A549 treated with Mapracorat at 1 μM for 4 hours (cell line): ENCODE measurements around the gene VAMP2. TPM values are rescaled to one million over a fixed set of nuclear protein-coding genes. Genes with fewer than 3 reads are reported as not detected.

Source experiments
- total RNA-seq: library from RNA; stranded (reverse); fragments of 200-300 nt; extraction: Qiagen RNA extraction; gene quantifications from 5 replicates; pipeline ENCODE4 v1.2.3, GENCODE V29; 2022

The VAMP2 gene
- total RNA-seq, result 26.5 to 31.9 TPM (median 31.1 TPM) in 5 replicates

GRCh38 chr17:8162233-8162996 is at the start of gene VAMP2:
Gene VAMP2 (minus strand): TSS chr17:8162948. CDS start chr17:8162879, 69 bp downstream.

GRCh38 chr17:8209907-8210760 is 47.4 kb upstream of the VAMP2 start, which contains the start of gene AURKB:
Gene AURKB (minus strand): TSS chr17:8210575. CDS start chr17:8210224, 351 bp downstream.

GRCh38 chr17:8189711-8190477 is 27.1 kb upstream of the VAMP2 start, which contains the start of gene BORCS6:
Gene BORCS6 (minus strand): TSS chr17:8190180. CDS start chr17:8190140, 40 bp downstream.

DNA sequence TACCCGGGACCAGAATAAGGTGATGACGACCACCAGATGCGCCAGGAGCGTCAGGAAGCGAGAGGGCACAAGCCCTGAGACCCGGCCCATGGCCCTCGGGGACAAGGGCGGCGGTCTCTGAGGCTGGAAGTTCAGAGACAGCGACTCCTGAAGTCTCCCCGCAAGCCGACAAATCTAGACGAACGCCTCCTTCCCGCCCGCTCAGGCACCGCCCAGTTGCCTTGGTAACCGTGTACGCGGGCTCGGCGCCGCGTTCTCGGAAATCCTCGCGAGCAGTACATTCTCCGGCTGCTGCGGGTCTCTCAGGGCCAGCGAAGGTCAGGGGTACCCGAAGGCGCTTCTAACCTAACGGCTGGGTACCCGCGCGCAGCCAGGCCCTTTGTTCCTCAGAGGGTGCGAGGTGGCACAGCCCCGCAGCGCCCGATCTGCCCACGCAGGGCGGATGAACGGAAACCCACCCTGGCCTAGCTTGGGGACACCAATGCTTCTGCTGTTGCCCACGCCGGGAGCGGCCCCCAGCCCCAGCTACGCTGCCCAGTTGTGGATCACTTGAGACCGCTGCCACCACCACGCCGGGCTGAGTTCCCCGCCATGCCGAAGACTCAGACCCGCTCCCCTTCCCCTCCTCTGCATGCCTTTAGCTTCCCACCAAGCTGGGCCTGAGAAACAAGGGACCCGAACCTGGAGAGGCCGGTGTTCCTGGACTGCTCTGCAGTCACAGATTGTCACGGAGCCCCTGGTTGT is 13.6 kb upstream of the VAMP2 start, which contains the start of gene TMEM107:
TMEM107 (minus strand) TSS at position 184 of the 744 bp plus-strand sequence; CDS start at position 90, 94 bp downstream.

GRCh38 chr17:8152112-8152775 is 10.5 kb downstream of the VAMP2 start, which contains the start of gene PER1:
Gene PER1 (minus strand): TSS chr17:8152404. CDS start chr17:8150706, 1,698 bp downstream.

DNA sequence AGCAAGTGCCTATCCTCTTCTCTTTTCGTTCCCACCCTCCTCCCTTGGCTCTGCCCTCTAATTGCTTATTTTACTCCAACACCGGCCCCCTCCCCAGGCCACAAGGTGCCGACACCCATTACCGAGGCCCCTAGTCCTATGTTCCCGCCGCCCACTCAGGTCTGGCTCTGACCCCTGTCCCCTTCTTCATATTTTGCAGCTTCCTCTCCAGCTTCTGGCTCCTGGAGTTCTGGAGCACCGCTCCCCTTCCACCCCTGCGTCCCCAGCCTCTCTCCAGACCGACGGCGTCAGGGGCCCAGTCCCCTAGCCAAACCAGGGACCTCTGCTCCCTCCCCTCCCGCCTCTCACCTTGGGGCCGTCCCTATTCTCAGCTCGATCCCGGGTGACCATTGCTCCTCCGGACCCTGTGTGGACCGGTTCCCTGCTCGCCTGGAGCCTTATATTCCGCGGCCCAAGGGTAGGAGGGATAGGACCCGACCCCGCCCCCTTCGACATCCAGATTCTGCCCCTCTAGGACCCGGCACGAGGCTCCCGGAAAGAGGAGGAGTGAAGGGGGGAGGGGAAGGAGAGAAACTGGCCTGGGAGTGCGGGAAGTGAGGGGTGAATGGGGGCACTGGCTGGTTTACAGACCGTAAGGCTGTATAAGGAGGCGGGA is 38.9 kb downstream of the VAMP2 start, which contains the start of gene HES7:
HES7 (minus strand) TSS at position 412 of the 655 bp plus-strand sequence; CDS start at position 390, 22 bp downstream.

DNA sequence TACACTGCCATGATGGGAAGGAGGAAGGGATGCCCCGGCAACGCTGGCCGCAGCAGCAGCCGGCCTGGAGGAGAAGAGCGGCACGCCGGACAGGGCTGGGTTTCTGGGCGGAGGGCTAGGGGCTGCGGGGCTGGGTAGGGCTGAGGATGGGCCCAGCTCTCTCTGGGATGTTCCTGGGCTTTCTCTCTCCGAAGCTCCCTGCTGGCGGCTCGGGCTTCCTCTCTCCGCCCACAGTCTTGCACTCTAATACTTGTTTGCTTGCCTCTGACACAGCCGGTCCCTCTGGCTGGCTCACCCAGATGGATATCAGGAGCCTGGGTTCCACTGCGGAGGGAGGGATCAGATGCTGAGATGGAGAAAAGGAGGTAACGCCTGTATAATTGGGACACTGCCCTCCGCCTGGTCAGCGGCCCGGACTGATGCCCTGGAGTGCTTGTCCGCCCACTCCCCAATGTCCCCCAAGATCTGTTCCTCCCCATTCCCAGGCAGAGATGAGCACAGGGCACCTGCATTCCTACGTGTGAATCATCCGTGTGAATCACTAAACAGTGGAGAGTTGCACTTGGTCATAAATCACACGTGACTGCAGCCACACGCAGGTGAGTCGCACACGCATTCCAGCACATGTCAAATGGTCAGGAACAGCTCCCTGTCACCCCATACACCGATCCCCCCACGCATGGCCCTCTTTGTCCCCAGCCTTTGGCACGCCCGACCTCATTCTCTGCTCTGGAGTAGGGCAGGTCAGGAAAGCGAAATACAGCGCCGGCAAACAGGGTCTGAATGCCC is 44.6 kb downstream of the VAMP2 start, which contains the start of gene ALOXE3:
ALOXE3 (minus strand) TSS at position 535 of the 789 bp plus-strand sequence; CDS start at position 11, 524 bp downstream.

Other genes with a start within 250 kb of the VAMP2 start
- gene RNF227, start 246.7 kb downstream of the VAMP2 start, total RNA-seq, result 0.98 to 2.0 TPM (median 1.2 TPM) in 5 replicates
- gene KCNAB3, start 233.1 kb downstream of the VAMP2 start, total RNA-seq, result 1.7 to 3.9 TPM (median 2.6 TPM) in 5 replicates
- gene TRAPPC1, start 231.0 kb downstream of the VAMP2 start, total RNA-seq, result 294 to 356 TPM (median 306 TPM) in 5 replicates
- 37.3 to 47.1 TPM (median 40.3 TPM) in 5 replicates for gene CNTROB, start 230.7 kb downstream of the VAMP2 start, total RNA-seq
- gene GUCY2D, start 160.3 kb downstream of the VAMP2 start, total RNA-seq, result 0.05 to 0.39 TPM (median 0.36 TPM) in 4 of 5 replicates, not detected in the other
- 0.09 to 0.20 TPM (median 0.18 TPM) in 5 replicates for gene ALOX15B, start 123.9 kb downstream of the VAMP2 start, total RNA-seq
- gene ALOX12B, start 75.2 kb downstream of the VAMP2 start, total RNA-seq, result 1.1 to 2.3 TPM (median 1.8 TPM) in 5 replicates
- 6.5 to 9.5 TPM (median 6.9 TPM) in 5 replicates for gene ALOXE3, start 44.4 kb downstream of the VAMP2 start, total RNA-seq
- 1.8 to 6.1 TPM (median 5.3 TPM) in 5 replicates for gene HES7, start 38.8 kb downstream of the VAMP2 start, total RNA-seq
- 51.7 to 60.6 TPM (median 55.9 TPM) in 5 replicates for gene PER1, start 10.5 kb downstream of the VAMP2 start, total RNA-seq
- gene TMEM107, start 13.4 kb upstream of the VAMP2 start, total RNA-seq, result 18.8 to 22.9 TPM (median 20.7 TPM) in 5 replicates
- gene BORCS6, start 27.2 kb upstream of the VAMP2 start, total RNA-seq, result 4.8 to 8.8 TPM (median 8.2 TPM) in 5 replicates
- 142 to 164 TPM (median 153 TPM) in 5 replicates for gene AURKB, start 47.6 kb upstream of the VAMP2 start, total RNA-seq
- 13.7 to 20.1 TPM (median 16.4 TPM) in 5 replicates for gene CTC1, start 85.1 kb upstream of the VAMP2 start, total RNA-seq
- 39.8 to 50.2 TPM (median 45.6 TPM) in 5 replicates for gene PFAS, start 86.3 kb upstream of the VAMP2 start, total RNA-seq
- 35.4 to 45.9 TPM (median 43.4 TPM) in 5 replicates for gene RANGRF, start 125.7 kb upstream of the VAMP2 start, total RNA-seq
- 5.5 to 8.5 TPM (median 7.0 TPM) in 5 replicates for gene SLC25A35, start 132.5 kb upstream of the VAMP2 start, total RNA-seq
- not detected in 5 replicates for gene ARHGEF15, start 147.3 kb upstream of the VAMP2 start, total RNA-seq
- gene ODF4, start 176.9 kb upstream of the VAMP2 start, total RNA-seq, result not detected in 5 replicates
- gene RPL26, start 220.2 kb upstream of the VAMP2 start, total RNA-seq, result 3,436 to 4,705 TPM (median 3,603 TPM) in 5 replicates
- not detected in 5 replicates for gene RNF222, start 234.9 kb upstream of the VAMP2 start, total RNA-seq